HL-60 (cell line): ENCODE data around the gene SYT11.
A peak's percentile ranks its signal among the peaks of the same experiment; 100 is the strongest.

Experiments
- DNase-seq, 2 experiments: peaks; one replicate each; pipeline ENCODE4 v3.0.0-alpha.2; 2010 to 2020; ENCODE audit warnings: low read depth in 1 of 2, low spot score in 1 of 2
- H3K27ac ChIP-seq: fragments of 250-450 bp; sonication (Bioruptor Pico); replicated peaks from 2 replicates; pipeline ENCODE4 v1.5.1; 2020; ENCODE audit warnings: mild to moderate bottlenecking, moderate library complexity
- H3K27me3 ChIP-seq: fragments of 250-450 bp; sonication (Bioruptor Pico); 2 replicates; pipeline ENCODE4 v1.5.1; 2021; ENCODE audit warnings: mild to moderate bottlenecking, moderate library complexity; ENCODE audit not compliant: insufficient read depth, poor library complexity, severe bottlenecking
- H3K4me3 ChIP-seq: replicated peaks from 2 replicates; pipeline ENCODE4 v1.5.1; 2011; ENCODE audit warnings: mild to moderate bottlenecking, control low read depth, low read length; ENCODE audit not compliant: insufficient read depth
- GABPA ChIP-seq: IDR thresholded peaks from 2 replicates; pipeline ENCODE4 v1.6.1; 2012; ENCODE audit warnings: low read depth
- POLR2AphosphoS5 ChIP-seq: IDR thresholded peaks from 2 replicates; pipeline ENCODE4 v1.6.1; 2012; ENCODE audit warnings: low read depth
- REST ChIP-seq: IDR thresholded peaks from 2 replicates; pipeline ENCODE4 v1.6.1; 2012; ENCODE audit warnings: low read depth; ENCODE audit not compliant: insufficient replicate concordance
- SPI1 ChIP-seq: IDR thresholded peaks from 2 replicates; pipeline ENCODE4 v1.6.1; 2012; ENCODE audit warnings: low read depth, mild to moderate bottlenecking, borderline replicate concordance
- TF ChIP-seq, protein P1 (sequence below): IDR thresholded peaks from one replicate; pipeline ENCODE4 v1.5.1; 2011; ENCODE audit warnings: low read length, control low read depth, inconsistent platforms; ENCODE audit not compliant: insufficient read depth

Gene SYT11

DNA sequence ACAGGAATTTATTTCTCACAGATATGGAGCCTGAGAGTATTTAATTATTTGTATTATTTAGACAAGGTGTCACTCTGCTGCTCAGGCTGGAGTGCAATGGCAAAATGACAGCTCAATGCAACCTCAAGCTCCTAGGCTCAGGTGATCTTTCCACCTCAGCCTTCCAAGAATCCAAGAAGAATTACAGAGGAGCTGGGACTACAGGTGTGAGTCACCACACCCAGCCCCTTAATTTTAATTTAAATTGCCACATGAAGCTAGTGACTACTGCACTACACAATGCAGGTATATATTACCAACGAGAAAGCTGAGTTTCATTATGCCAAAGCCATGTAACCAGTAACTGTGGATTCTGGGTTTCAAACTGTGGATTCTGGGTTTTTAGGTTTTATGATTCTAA is 72.7 kb downstream of the SYT11 start:
- DNase-seq = no peak
- TF ChIP-seq GABPA = no peak
- TF ChIP-seq, protein P1, sequence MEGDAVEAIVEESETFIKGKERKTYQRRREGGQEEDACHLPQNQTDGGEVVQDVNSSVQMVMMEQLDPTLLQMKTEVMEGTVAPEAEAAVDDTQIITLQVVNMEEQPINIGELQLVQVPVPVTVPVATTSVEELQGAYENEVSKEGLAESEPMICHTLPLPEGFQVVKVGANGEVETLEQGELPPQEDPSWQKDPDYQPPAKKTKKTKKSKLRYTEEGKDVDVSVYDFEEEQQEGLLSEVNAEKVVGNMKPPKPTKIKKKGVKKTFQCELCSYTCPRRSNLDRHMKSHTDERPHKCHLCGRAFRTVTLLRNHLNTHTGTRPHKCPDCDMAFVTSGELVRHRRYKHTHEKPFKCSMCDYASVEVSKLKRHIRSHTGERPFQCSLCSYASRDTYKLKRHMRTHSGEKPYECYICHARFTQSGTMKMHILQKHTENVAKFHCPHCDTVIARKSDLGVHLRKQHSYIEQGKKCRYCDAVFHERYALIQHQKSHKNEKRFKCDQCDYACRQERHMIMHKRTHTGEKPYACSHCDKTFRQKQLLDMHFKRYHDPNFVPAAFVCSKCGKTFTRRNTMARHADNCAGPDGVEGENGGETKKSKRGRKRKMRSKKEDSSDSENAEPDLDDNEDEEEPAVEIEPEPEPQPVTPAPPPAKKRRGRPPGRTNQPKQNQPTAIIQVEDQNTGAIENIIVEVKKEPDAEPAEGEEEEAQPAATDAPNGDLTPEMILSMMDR = no peak
- TF ChIP-seq REST = no peak
- no peak for TF ChIP-seq POLR2AphosphoS5
- no peak for TF ChIP-seq SPI1
- Histone ChIP-seq H3K27ac (peak overlapping the region; percentile 13; the same call in 1 of the 2 replicates), H3K4me3 (peak overlapping the region; percentile 88; the same call in 1 of the 2 replicates), H3K27me3 (no peaks in the 10 kb centered on the region)

DNA sequence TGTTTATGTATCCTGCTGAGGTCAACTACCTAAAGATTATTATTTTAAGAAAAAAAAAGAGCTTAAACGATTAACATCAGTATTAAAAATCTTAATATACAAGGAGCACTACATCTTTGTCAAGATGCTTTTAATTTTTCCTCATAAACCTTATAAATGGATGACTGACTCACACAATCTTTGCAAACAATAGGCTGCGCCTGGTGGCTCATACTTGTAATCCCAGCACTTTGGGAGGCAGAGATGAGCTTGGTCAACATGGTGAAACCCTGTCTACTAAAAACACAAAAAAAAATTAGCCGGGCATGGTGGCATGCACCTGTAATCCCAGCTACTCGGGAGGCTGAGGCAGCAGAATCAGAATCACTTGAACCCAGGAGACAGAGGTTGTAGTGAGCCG is 73.1 kb downstream of the SYT11 start:
- H3K4me3 ChIP-seq = peak overlapping the region; percentile 88
- no peak for DNase-seq
- H3K27ac ChIP-seq = peak overlapping the region; percentile 13; the same call in 1 of the 2 replicates
- TF ChIP-seq, protein P1 = no peak
- TF ChIP-seq GABPA (no peak), REST (no peak), POLR2AphosphoS5 (no peak), SPI1 (no peak)
- no peaks in the 10 kb centered on the region for H3K27me3 ChIP-seq

DNA sequence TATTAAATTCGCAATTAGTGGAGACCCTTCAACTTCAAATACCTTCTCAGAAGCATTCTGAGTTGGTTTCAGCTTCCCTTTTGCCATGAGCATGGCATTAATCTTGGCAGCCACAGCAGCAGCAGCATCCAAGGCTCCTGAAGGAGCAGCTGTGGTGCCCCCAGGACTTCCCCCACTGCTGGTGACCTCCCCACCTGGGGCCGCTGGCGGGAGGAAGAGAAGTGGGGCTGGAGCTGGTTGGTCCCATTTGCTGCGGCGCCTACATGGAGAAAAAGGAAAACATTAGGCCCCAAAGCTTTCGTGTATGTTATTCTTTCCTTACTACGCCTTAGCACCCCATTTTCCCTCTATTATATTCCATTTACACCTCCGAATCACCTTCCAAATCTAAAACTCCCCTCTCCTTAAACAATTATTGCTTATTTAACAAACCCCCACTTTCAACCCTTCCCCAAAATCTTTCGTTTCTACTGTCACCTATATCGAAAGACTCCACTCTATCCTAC is 74.3 kb downstream of the SYT11 start:
- peak overlapping the region; percentile 88 for H3K4me3 ChIP-seq
- H3K27ac ChIP-seq = peak overlapping the region; percentile 90
- TF ChIP-seq POLR2AphosphoS5 (no peak), REST (no peak), GABPA (no peak), SPI1 (no peak)
- TF ChIP-seq, protein P1 = no peak
- H3K27me3 ChIP-seq = no peaks in the 10 kb centered on the region
- DNase-seq = no peak
